NCI-H460 (cell line): ENCODE results near the gene OR6C4. TPM values are rescaled to one million over a fixed set of nuclear protein-coding genes. Genes with fewer than 3 reads are reported as not detected.
"Not testable (repeated sequence)": the region's sequence is repeated elsewhere in the genome, so short reads cannot be mapped to it uniquely, and the experiment has no call there.

Experiments used
- DNase-seq: peaks from one replicate; pipeline ENCODE4 v3.0.0-alpha.2; 2016; ENCODE audit warnings: low read depth; ENCODE audit errors: extremely low read depth
- polyA plus RNA-seq: library from polyadenylated mRNA; depleted of rRNA; stranded (reverse); fragments of >200 nt; gene quantifications from 2 replicates; pipeline ENCODE4 v1.2.3, GENCODE V29; 2014; cell fraction: nucleus; rRNA removed
- total RNA-seq: library from RNA; depleted of rRNA; stranded (reverse); fragments of >200 nt; shearing (Covaris generic); gene quantifications from 2 replicates; pipeline ENCODE4 v1.2.3, GENCODE V29; 2014; rRNA removed

Gene OR6C4
- total RNA-seq, result not detected in 2 replicates
- polyA plus RNA-seq, result not detected in 2 replicates

DNA sequence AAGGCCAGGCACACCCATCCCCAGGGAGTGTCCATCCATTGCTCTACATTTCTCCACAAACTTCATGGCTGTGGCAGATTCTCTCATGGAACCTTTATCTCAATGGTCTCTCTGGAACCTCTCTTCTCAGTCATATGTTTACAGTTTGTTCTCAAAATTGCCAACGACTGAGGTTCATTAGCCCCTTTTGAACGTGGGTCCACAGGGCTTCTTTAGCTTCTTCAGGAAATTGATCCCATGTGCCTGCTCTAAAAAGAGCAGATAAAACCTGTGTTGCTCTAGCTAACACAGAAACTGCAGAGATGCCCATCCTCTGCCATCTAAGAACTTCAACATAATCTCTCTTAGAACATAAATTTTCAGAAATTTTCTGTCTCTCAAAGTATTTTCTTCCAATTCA is at the start of gene OR6C4:
TSS of gene OR6C4 (plus strand) at position 301 of the 400 bp plus-strand sequence. CDS start 1,625 bp downstream, outside the sequence.
- DNase-seq, result no peak

DNA sequence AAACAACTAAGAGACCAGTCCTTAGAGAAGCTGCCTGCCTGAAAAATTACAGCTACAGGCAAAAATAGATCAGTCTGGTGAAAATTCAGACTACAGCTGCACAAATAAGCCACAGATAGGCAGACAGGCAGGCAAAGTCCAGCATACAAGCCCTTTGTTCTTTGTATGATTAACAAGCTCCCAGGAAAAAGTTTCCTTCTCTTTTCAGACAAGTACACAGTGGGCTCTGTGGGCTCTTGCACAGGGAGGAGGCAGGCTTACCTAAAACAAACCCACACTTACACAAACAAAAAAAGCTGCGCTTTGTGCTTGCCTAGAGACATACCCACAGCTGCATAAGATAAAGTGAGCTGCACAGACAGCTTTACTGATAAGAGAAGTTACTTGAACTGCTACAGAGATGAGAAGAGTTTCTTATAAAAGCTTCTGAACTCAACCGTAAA is 49.6 kb upstream of the OR6C4 start:
- no peak for DNase-seq

DNA sequence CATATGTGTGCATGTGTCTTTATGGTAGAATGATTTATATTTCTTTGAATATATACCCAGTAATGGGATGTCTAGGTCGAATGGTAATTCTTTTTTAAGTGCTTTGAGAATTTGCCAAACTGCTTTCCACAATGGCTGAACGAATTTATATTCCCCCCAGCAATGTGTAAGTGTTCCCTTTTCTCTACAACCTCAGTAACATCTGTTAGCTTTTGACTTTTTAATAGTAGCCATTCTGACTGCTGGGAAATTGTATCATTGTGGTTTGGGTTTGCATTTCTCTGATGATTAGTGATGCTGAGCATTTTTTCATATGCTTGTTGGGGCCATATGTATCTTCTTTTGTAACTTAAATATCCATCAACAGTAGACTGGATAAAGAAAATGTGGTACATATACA is 47.8 kb upstream of the OR6C4 start:
- no peak for DNase-seq

DNA sequence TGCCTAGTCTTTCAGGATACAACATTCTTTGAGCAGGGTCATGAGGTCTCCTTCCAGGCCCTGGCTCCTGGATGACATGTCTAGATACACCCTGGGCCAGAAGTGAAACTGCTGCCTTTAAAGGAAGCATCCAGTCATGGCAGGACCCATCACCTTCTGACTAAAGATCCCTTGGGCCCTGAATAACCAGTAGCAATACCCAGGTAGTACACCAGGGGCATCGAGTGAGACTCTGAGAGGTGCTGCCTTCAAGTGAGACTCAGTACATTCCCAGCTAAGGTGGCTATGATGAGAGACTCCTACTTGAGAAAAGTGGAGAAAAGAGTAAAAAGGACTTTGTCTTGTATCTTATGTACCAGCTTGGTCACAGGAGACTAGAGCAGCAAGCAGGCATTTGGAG is 33.7 kb upstream of the OR6C4 start:
- DNase-seq, result no peak

DNA sequence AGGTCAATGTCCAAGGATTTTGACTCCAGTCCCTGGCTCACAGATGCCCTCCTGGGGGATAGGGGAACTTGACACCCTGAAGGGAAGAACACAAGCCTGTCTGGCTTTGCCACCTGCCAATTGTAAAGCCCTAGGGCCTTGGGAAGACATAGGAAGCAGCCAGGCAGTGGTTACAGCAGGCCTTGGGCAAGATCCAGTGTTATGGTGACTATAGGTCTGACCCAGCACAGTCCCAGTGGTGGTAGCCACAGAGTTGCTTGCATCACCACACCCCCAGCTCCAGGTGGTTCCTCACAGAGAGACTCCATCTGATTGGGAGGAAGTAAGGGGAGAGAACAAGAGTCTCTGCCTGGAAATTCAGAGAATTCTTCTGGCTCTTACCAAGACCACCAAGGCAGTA is 33.0 kb upstream of the OR6C4 start:
- DNase-seq, result no peak

GRCh38 chr12:55548235-55548634 is 1.2 kb upstream of the OR6C4 start:
- DNase-seq, result not testable (repeated sequence)

GRCh38 chr12:55548756-55549155 is 646 bp upstream of the OR6C4 start:
- no peak for DNase-seq

DNA sequence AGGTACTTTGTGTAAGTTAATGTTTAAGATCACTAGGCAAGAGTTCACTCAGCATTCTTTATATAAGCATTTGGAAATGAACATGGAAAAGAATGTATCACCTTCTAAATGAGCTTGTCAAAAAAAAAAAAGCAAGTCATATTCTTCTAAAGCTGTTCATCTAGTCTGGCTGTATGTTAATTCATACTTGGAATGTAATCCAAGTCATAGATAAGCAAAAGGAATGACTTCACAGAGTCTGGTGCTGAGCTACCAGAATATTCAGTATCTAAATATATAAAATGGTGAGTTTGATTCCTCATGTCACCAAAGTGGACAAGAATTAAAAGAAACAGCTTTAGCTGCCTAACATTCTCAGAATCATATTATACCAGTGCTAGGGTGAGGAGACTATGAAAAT is 4.9 kb downstream of the OR6C4 start:
- no peak for DNase-seq

DNA sequence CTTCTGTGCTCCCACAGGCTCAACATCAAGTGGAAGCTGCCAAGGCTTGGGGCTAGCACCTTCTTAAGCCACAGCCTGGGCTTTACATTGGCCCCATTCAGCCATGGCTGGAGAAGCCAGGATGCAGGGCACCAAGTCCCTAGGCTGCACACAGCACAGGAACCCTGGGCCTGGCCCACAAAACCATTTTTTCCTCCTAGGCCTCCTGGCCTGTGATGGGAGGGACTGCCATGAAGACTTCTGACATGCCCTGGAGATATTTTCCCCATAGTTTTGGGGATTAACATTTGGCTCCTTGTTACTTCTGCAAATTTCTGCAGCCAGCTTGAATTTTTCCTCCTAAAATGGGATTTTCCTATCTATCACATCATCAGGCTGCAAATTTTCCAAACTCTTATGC is 20.7 kb downstream of the OR6C4 start:
- DNase-seq, result not testable (repeated sequence)

GRCh38 chr12:55570689-55571088 is 21.3 kb downstream of the OR6C4 start:
- not testable (repeated sequence) for DNase-seq

- DNase-seq, result no peak
These were observed 22.8 kb downstream of the OR6C4 start, which contains the start of gene OR2AP1 for GRCh38 chr12:55572168-55572567. Gene OR2AP1 (plus strand): TSS chr12:55572468. CDS start chr12:55574415, 1,947 bp downstream.

- no peak for DNase-seq
These were observed 32.7 kb downstream of the OR6C4 start for GRCh38 chr12:55582066-55582465.

- no peak for DNase-seq
These were observed 36.4 kb downstream of the OR6C4 start for GRCh38 chr12:55585817-55586216.

- DNase-seq, result not testable (repeated sequence)
These were observed 40.8 kb downstream of the OR6C4 start for GRCh38 chr12:55590152-55590551.

Other genes with a start within 250 kb of the OR6C4 start
- not detected in 2 replicates for gene OR6C1, start 235.3 kb upstream of the OR6C4 start, total RNA-seq
- gene OR6C3, start 218.9 kb upstream of the OR6C4 start, total RNA-seq, result not detected in 2 replicates
- not detected in 2 replicates for gene OR6C75, start 186.6 kb upstream of the OR6C4 start, total RNA-seq
- not detected in 2 replicates for gene OR6C65, start 149.1 kb upstream of the OR6C4 start, total RNA-seq
- not detected in 2 replicates for gene OR6C76, start 123.3 kb upstream of the OR6C4 start, total RNA-seq
- not detected in 2 replicates for gene OR6C2, start 105.5 kb upstream of the OR6C4 start, total RNA-seq
- not detected in 2 replicates for gene OR6C70, start 79.5 kb upstream of the OR6C4 start, total RNA-seq
- not detected in 2 replicates for gene OR6C68, start 57.2 kb upstream of the OR6C4 start, total RNA-seq
- gene OR2AP1, start 22.9 kb downstream of the OR6C4 start, total RNA-seq, result not detected in 2 replicates
- not detected in 2 replicates for gene OR10P1, start 87.3 kb downstream of the OR6C4 start, total RNA-seq
- 0.38 and 1.2 TPM in 2 replicates for gene ITGA7, start 158.3 kb downstream of the OR6C4 start, total RNA-seq
- gene BLOC1S1, start 166.4 kb downstream of the OR6C4 start, total RNA-seq, result 66.7 and 69.8 TPM in 2 replicates
- gene RDH5, start 170.8 kb downstream of the OR6C4 start, total RNA-seq, result 2.4 and 3.0 TPM in 2 replicates
- 434 and 500 TPM in 2 replicates for gene CD63, start 179.4 kb downstream of the OR6C4 start, total RNA-seq
- 1.0 and 2.0 TPM in 2 replicates for gene GDF11, start 193.5 kb downstream of the OR6C4 start, total RNA-seq